Measurements from ENCODE around the gene RYR2.

GRCh38 chr1:237864338-237865244 lies 822.6 kb downstream of the RYR2 start:
- no peak for TF ChIP-seq EZH2 (IDR thresholded peaks at IDR 0.05; ENCODE audit: borderline replicate concordance, insufficient read depth, low read depth, low read length, poor library complexity, severe bottlenecking)
- TF ChIP-seq CTCF (IDR thresholded peaks at IDR 0.05) = peak; percentile 17
